ENCODE measurements around the gene PHLDB2.

The PHLDB2 gene

GRCh38 chr3:111965484-111965883, 106.4 kb downstream of the PHLDB2 start:
- no peak for DNase-seq (ENCODE audit: low read depth)

- no peak for DNase-seq (ENCODE audit: low read depth)
Measured at GRCh38 chr3:111967068-111967467, 108.0 kb downstream of the PHLDB2 start.

GRCh38 chr3:111967651-111968274, 108.7 kb downstream of the PHLDB2 start:
- peak; percentile 66 for DNase-seq (ENCODE audit: low read depth)

GRCh38 chr3:111968319-111969054, 109.4 kb downstream of the PHLDB2 start:
- no peak for DNase-seq (ENCODE audit: low read depth)

- DNase-seq (ENCODE audit: low read depth), result no peak
Measured at GRCh38 chr3:111970376-111970775, 111.3 kb downstream of the PHLDB2 start.

GRCh38 chr3:111971533-111972130, 112.6 kb downstream of the PHLDB2 start:
- DNase-seq (ENCODE audit: low read depth), result no peak

GRCh38 chr3:111972891-111973290, 113.8 kb downstream of the PHLDB2 start:
- DNase-seq (ENCODE audit: low read depth), result no peak

GRCh38 chr3:111975131-111975530, 116.1 kb downstream of the PHLDB2 start:
- DNase-seq (ENCODE audit: low read depth), result no peak

GRCh38 chr3:111976254-111976653, 117.2 kb downstream of the PHLDB2 start:
- DNase-seq (ENCODE audit: low read depth), result no peak

- DNase-seq (ENCODE audit: low read depth), result peak; percentile 96
Measured at GRCh38 chr3:111978583-111979433, 119.7 kb downstream of the PHLDB2 start, which contains the start of gene ABHD10. Gene ABHD10, plus strand, starts transcription at chr3:111979026. Its CDS starts 36 bp downstream, at chr3:111979062.

- no peak for DNase-seq (ENCODE audit: low read depth)
Measured at GRCh38 chr3:111979434-111980038, 120.5 kb downstream of the PHLDB2 start.

GRCh38 chr3:111980716-111981456, 121.8 kb downstream of the PHLDB2 start:
- no peak for DNase-seq (ENCODE audit: low read depth)

- no peak for DNase-seq (ENCODE audit: low read depth)
Measured at GRCh38 chr3:111981457-111981763, 122.3 kb downstream of the PHLDB2 start.

GRCh38 chr3:111984636-111985298, 125.7 kb downstream of the PHLDB2 start:
- DNase-seq (ENCODE audit: low read depth), result no peak

- DNase-seq (ENCODE audit: low read depth), result no peak
Measured at GRCh38 chr3:111986800-111987199, 127.7 kb downstream of the PHLDB2 start.

- no peak for DNase-seq (ENCODE audit: low read depth)
Measured at GRCh38 chr3:111989061-111989678, 130.1 kb downstream of the PHLDB2 start.

GRCh38 chr3:111993038-111993437, 134.0 kb downstream of the PHLDB2 start:
- DNase-seq (ENCODE audit: low read depth), result no peak

- DNase-seq (ENCODE audit: low read depth), result no peak
Measured at GRCh38 chr3:111998636-111999483, 139.8 kb downstream of the PHLDB2 start, which contains the start of gene TAGLN3. Gene TAGLN3, plus strand, starts transcription at chr3:111998922. Its CDS starts 501 bp downstream, at chr3:111999423.

Measured in stimulated activated CD8-positive, alpha-beta memory T cell treated with anti-CD3 and anti-CD28 coated beads, Interleukin-7, amount 100 ng/mL, for 24 hours (primary cell).